GOT3 (cell line): ENCODE results near the gene GNAO1.
"Not testable (repeated sequence)": the region's sequence is repeated elsewhere in the genome, so short reads cannot be mapped to it uniquely, and the experiment has no call there.

Source experiments
- DNase-seq: peaks from one replicate; lab custom pipeline; 2025; ENCODE audit warnings: mixed read lengths; lab: John Stamatoyannopoulos, UW

Gene GNAO1

GRCh38 chr16:56365552-56365951 is 174.3 kb downstream of the GNAO1 start:
- no peak for DNase-seq

DNA sequence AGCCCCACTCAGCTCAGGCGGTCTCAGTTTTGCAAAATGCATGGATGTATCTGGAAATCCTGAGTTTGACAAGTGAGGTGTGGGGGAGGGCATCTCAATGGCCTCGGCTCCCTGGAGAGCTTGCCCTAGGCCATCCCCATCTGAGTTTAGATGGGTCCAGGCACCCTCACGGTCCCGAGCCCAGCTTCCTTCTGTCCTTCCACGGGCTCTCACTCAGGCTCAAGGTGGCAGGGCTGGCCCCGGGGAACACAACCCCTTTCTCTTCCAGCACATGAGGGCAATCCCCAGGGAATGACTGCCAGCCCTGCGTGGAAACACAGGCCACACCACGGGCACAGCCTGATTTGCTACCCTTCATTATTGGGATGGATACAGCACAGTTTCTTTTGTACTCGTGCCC is 175.7 kb downstream of the GNAO1 start:
- no peak for DNase-seq

DNA sequence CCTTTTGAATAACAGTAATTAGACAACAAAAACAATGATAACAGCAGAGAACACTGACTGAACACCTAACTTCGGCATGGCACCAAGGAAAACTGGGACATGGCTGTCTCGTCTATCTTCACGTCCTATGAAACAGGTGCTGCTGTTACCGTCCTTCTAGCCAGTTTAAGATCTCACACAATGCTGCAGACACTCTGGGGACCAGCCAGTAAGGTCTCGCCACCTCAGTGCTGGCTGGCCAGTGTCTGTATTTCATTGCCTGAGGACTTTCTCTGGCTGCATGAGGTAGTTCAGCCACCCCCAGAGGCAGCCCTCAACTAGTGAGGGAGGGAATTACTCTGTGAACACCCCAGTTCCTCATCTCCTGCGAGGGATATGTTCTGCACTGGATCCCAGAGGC is 176.5 kb downstream of the GNAO1 start:
- no peak for DNase-seq

- DNase-seq = no peak
These were observed 177.3 kb downstream of the GNAO1 start for GRCh38 chr16:56368545-56368944.

GRCh38 chr16:56369202-56369601 is 177.9 kb downstream of the GNAO1 start:
- no peak for DNase-seq

GRCh38 chr16:56370185-56370874 is 179.0 kb downstream of the GNAO1 start:
- DNase-seq = no peak

- no peak for DNase-seq
These were observed 179.8 kb downstream of the GNAO1 start for GRCh38 chr16:56370875-56371659.

GRCh38 chr16:56371660-56371937 is 180.3 kb downstream of the GNAO1 start:
- no peak for DNase-seq

DNA sequence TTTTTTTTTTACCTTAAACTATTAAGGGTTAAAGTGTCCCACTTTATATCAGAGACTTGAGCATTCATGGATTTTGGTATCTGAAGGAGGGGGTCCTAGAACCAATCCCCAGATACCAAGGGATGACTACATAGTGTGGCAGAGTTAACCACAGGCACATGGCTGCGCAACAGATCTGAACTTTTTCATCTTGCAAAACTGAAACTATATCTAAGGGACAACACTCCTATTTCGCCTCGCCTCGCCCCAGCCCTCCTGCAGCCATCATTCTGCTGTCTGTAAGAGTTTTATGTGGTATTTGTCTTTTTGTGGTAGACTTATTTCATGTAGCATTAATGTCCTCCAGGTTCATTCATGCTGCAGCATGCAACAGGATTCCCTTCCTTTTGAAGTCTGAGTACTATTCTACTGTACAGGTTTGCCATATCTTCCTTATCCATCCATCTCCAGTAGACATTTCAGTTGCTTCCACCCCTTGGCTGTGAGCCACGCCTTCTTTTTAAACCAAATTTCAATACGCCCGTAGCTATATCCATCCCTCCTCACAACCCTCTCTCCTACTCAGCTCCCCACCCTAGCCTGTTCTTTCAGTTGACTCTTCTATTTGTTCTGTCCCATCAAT is 180.8 kb downstream of the GNAO1 start:
- no peak for DNase-seq

DNA sequence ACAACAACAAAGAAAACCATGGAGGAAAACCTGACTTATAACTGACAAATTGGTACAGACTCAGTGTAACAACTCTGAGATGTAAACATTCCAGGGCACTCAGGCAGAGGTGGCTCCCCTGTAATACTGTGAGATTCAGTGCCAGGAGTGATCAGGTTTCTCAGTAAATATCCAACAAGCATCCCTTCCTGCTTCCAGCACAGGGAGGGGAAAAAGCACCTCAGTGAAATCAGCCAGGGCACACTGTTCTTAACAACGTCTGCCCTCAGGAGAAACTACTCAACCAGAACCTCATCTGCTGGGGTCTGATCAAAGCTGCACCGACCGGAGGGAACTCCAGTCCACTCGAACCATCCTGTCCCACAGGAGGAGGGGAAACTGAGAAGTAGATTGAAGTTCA is 181.7 kb downstream of the GNAO1 start:
- no peak for DNase-seq

DNA sequence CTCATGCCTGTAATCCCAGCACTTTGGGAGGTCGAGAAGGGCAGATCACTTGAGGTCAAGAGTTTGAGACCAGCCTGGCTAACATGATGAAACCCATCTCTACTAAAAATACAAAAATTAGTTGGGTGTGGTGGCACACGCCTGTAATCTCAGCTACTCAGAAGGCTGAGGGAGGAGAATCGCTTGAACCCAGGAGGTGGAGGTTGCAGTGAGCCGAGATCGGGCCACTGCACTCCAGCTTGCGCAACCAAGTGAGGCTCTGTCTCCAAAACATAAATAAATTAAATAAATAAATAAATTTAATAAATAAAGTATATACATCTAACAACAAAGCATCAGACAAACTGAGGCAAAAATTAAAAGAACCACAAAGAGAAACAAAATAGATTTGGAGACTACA is 184.5 kb downstream of the GNAO1 start:
- not testable (repeated sequence) for DNase-seq

- not testable (repeated sequence) for DNase-seq
These were observed 187.8 kb downstream of the GNAO1 start for GRCh38 chr16:56379044-56379443.

DNA sequence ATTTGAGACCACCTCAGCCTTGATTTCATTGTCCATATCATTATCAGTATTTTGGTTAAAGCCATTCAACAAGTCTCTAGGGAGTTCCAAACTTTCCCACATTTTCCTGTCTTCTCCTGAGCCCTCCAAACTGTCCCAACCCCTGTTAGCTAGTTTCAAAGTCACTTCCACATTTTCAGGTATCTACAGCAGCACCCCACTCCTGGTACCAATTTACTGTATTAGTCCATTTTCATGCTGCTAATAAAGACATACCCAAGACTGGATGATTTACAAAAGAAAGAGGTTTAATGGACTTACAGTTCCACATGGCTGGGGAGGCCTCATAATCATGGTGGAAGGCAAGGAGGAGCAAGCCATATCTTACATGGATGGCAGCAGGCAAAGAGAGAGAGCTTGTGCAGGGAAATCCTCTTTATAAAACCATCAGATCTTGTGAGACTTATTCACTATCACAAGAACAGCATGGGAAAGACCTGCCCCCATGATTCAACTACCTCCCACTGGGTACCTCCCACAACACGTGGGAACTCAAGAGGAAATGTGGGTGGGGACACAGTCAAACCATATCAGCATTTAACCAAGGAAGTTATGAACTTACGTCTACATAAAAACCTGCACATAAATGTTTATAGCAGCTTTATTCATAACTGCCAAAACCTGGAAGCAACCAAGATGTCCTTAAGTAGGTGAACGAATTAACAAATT is 189.6 kb downstream of the GNAO1 start:
- DNase-seq = not testable (repeated sequence)

DNA sequence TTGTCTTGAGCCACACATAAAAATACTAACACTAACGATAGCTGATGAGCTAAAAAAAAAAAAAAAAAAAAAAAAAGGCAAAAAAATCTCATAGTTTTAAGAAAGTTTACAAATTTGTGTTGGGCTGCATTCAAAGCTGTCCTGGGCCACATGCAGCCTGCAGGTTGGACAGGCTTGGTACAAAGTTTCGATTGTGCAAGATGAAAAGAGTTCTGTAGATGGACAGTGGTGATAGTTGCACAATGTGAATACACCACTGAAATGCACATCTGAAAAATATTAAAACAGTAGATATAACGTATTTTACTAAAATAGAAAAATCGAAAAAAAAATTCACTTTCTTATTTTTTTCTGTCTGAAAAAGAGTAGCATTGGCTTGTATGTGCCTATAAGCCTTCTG is 191.2 kb downstream of the GNAO1 start:
- no peak for DNase-seq

GRCh38 chr16:56382901-56383355 is 191.6 kb downstream of the GNAO1 start:
- no peak for DNase-seq

DNA sequence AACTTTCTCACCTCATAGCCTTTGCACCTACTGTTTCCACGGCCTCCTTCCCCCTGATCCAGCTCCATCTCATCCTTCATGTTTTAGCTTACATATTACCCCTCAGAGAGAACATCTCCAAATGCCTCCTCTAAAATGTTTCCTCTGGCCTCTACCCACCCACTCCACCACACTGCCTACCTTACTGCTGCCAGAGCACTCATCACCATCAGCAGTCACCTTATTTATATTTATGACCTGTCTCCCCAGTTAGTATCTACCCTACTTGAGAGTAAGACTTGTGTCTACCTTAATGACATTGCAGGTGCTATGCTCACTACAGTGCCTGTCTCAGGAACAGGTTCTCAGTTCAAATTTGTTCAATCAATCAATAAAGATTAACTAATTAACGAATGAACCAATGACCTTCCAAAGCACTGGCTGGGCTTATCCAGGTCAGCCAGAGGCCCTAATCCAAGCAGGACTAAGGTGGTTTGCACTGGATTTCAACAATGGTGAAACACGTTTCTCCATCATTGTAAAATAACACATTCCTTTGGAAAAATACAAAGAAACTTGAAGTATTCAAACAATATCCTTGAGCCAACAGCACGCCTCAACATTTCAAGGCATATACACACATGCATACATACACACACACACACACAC is 192.9 kb downstream of the GNAO1 start:
- no peak for DNase-seq

DNA sequence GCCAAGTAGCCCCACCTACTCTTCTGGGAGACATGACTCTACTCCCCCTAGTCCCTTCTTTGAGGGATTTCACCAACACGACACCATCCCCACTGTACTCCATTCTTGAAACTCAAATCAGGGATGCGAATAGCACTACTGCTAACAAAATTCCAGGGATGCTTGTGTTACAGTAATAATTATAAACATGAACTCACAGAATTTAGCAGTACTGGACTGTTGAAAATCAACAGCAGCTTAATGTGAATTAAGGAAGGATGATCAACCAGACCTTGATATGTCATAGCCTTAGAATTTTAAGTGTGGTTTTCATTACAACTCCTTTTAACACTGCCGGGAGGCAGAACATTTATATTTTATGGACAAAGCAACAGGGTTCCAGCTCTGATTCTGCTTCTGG is 196.1 kb downstream of the GNAO1 start:
- no peak for DNase-seq

DNA sequence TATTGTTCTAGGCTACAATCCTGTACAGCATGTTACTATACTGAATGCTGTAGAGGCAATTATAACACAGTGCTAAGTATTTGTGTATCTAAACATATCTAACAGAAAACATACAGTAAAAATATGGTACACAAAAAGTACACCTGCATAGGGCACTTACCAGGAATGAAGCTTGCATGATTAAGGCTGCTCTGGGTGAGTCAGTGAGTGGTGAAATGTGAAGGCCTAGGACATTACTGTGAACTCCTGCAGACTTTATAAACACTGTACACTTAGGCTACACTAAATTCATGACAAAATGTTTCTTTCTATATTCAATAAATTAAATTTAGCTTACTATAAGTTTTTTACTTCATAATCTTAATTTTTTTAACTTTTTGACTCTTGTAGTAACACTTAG is 196.9 kb downstream of the GNAO1 start:
- no peak for DNase-seq

GRCh38 chr16:56389554-56389953 is 198.3 kb downstream of the GNAO1 start:
- no peak for DNase-seq

DNA sequence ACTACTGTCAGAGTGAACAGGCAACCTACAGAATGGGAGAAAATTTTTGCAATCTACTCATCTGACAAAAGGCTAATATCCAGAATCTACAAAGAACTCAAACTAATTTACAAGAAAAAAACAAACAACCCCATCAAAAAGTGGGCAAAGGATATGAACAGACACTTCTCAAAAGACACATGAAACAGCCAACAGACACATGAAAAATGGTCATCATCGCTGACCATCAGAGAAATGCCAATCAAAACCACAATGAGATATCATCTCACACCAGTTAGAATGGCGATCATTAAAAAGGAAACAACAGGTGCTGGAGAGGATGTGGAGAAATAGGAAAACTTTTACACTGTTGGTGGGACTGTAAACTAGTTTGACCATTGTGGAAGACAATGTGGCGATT is 205.4 kb downstream of the GNAO1 start:
- DNase-seq = not testable (repeated sequence)

DNA sequence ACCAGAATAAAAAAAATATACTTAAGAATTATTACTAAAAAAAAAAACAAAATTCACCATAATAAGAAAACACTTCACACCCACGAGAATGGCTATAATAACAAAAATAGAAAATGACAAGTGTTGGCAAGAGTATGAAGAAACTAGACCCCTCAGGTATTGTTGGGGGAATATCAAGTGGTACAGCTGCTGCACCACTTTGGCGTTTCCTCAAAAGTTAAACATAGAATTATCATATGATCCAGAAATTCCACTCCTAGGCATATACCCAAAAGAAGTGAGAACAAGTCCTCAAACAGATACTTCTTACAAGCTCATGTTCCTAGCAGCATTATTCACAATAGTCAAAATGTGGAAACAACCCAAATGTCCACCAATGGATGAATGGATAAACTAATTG is 207.8 kb downstream of the GNAO1 start:
- no peak for DNase-seq

- no peak for DNase-seq
These were observed 208.2 kb downstream of the GNAO1 start for GRCh38 chr16:56399486-56399885.
